Measurements from ENCODE around the gene SMYD5. TPM values are rescaled to one million over a fixed set of nuclear protein-coding genes. Genes with fewer than 3 reads are reported as not detected.
"Not testable (repeated sequence)": the region's sequence is repeated elsewhere in the genome, so short reads cannot be mapped to it uniquely, and the experiment has no call there.

Gene SMYD5
- 35.2 TPM for polyA plus RNA-seq (ENCODE audit: insufficient read length)

- DNase-seq = peak; percentile 82
Measured at GRCh38 chr2:73214120-73215035, at the start of gene SMYD5. Gene SMYD5, plus strand, starts transcription at chr2:73214245. Its CDS starts 22 bp downstream, at chr2:73214267.

- DNase-seq = not testable (repeated sequence)
Measured at GRCh38 chr2:73165978-73166377, 48.1 kb upstream of the SMYD5 start.

DNA sequence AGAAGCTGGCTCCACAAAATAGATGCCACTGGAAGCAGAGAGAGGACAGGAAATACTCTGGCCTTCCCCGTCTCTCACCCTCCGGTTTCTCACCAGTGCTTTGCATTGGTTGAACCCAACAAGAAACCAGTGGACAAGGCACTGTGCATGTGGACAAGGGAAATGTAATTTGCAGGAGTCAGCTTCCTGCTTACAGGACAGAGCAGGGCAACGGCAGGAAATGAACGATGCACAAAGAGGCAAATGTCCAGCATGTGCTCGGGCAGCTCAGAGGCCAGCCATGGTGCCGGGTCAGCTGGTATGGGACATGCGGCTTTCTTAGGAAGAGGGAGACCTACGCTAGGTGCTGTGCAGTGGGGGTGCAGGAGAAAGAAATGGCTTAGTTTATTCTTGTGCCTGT lies 47.2 kb upstream of the SMYD5 start:
- DNase-seq = not testable (repeated sequence)

GRCh38 chr2:73168348-73168747 lies 45.7 kb upstream of the SMYD5 start:
- DNase-seq = not testable (repeated sequence)

GRCh38 chr2:73170341-73170740 lies 43.7 kb upstream of the SMYD5 start:
- DNase-seq = not testable (repeated sequence)

- DNase-seq = no peak
Measured at GRCh38 chr2:73172963-73173362, 41.1 kb upstream of the SMYD5 start.

DNA sequence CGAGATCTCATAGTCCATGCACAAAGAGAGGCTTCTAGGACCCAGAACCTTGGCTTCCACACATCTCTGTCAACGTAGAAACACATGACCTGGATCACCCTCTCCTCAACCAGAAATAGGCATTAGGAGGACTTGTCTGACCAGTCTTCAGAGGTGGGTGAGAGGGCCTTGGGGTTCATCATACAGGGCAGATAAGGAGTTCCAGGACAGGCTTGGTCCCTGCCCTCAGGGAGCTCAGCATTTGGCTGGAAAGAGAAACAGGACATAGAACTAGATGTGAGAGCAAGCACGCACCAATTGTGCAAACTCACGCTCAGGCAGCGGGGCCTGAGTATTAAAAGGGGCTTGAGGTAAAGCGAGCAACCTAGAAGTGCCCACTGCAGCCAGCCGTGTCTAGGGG lies 40.3 kb upstream of the SMYD5 start:
- no peak for DNase-seq

DNA sequence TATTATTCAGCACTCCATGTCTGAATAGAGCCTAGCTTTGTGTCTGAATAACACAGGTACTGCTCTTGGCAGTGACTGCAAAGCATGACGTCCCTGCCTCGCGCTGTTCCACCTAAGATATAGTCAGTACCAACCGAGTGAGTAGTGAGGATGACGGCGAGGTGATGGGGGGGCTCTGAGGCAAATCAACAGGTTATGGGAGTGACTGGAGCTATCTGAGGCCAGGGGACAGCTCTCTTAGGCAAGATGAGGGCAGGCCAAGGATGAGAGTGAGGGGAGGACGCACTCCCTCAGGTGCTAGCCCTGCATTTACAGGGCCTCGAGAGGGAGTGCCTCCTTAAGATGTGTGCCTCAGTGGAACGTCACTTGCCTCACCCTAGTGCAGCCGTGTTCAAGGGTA lies 39.8 kb upstream of the SMYD5 start:
- DNase-seq = no peak

GRCh38 chr2:73174941-73175662 lies 38.9 kb upstream of the SMYD5 start:
- no peak for DNase-seq

DNA sequence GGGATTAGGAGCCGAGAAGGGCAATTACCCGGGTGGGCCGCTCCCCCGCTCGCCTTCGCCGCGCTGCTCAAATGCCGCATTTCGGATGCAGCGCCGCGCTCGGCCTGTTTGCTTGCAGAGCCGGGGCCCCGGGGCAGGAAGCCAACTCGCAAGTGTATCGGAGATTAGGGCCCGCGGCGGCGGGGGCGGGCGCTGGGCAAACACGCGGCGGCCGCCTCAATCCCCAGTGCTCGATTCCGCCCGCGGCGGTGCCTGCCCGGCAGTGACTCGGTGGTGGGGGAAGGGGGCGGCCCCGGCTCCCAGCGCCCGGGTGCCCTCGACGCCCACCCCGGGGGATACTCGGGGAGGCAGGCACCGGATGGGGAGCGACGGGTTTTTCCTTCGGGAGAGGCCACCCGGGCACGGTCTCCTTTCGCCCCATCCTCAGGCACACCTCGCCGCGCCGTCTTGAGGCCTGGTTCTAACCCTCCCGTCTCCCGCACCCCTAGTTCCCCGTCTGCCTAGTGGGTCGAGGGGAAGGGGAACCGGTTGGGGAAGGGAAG lies 38.3 kb upstream of the SMYD5 start:
- peak; percentile 59 for DNase-seq

- peak; percentile 5 for DNase-seq
Measured at GRCh38 chr2:73176205-73176880, 37.7 kb upstream of the SMYD5 start.

DNA sequence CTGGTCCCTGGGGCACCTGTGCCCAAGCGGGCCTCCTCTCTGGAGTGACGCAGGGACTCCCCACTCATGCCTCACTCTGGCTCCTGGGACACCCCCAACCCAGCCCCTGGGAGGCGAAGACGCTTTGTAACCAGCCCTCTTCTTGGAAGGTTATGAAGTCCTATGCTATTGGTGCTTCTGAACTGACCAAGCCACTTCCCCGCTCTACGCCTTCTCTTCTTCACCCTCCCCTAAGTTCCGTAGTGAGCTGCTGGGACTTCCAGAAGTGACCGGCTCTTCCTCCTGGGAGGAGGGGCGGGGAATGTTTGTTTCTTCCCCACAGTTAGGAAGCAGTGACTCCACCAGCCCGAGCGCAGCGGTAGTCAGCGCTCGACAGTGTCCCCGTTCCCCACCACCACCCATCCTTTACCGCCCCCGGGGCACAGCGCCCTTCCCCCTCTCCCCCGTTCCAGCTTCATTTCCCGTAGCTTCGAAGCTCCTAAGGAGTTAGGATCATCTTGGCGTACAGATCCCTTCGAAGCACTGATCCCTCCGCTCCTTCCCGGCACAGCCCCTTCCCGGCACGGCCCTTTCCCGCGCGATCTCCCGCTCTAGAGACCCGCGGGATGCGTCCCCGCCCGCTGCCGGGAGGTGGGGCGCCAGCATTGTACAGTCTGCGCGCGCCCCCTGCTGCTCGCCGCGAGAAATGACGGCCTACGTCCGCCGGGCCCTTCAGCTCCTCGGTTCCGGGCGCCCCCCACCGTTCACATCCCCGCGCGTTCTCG lies 37.0 kb upstream of the SMYD5 start:
- DNase-seq = peak; percentile 91

GRCh38 chr2:73177645-73178255 lies 36.3 kb upstream of the SMYD5 start:
- no peak for DNase-seq

DNA sequence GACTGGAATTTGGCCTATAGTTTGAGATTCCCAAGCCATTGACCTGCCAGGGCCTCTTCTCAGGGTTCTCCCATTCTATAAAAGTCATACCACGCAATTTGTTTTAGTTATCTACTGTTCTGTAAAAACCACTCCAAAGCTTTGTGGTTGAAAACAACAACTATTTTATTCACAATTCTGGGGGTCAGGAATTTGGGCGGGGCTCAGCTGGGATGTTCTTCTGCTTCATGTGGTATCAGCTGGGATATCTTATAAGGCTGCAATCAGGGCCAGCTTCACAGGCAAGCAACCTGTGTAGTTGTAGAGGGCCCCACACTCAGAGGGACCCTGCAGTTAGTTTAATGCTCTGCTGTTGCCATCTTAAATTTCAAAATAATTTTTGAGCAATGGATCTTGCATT lies 28.1 kb upstream of the SMYD5 start:
- DNase-seq = no peak

DNA sequence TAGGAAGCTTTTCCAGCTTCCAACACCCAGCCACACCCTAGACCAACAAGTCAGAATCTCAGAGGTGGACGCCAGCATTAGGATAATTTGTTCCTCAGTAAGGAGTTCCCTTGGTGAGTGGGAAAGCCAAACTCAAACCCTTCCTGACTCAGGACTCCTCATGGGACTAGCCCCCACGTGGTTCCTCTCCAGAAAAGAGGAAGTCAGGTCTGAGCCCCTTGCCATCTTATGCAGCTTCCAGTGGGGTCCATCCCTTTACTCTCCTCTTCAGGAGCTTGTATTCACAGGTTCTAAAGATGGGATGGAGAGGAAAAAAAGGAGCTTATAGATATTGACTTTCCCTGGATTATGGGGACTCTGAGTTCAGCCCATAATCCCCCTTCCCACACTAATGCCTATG lies 26.5 kb upstream of the SMYD5 start:
- no peak for DNase-seq

GRCh38 chr2:73197579-73197978 lies 16.5 kb upstream of the SMYD5 start:
- no peak for DNase-seq

- not testable (repeated sequence) for DNase-seq
Measured at GRCh38 chr2:73200281-73200680, 13.8 kb upstream of the SMYD5 start.

DNA sequence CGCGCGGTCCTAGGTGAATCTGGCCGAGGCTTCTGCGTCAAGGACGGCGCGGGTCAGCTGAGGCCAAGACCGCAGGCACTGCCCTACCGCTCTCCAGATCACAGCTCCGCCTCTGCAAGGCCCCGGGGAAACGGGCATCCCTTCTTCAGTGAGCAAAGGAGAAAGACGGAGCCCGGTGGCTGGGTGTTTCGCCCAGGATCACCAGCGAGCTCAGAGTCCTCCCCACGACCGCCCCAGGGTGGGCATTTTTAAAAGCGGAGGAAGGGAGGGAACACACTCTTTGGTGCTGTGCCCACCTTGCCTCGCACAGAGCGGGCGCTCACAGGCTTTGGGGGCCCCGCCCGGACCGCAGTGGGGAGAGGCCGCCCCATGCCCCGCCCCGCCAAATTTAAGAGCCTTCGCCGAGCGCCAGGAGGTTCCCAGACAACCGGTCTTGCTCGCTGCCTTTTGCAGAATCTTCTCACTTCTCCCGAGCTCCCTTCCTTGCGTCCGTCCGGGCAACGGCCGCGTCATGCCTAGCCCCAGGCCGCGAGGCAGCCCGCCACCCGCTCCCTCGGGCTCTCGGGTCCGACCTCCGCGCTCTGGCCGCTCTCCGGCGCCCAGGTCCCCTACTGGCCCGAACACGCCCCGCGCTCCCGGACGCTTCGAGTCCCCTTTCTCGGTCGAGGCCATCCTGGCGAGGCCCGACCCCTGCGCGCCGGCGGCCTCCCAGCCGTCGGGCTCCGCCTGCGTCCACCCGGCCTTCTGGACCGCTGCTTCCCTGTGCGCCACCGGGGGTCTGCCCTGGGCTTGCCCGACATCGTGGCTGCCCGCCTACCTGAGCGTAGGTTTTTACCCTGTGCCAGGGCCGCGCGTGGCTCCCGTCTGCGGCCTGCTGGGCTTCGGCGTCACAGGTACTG lies 11.6 kb upstream of the SMYD5 start, which contains the start of gene NOTO:
TSS of gene NOTO (plus strand) at position 419 of the 899 bp plus-strand sequence. CDS start at position 512, 93 bp downstream.
- no peak for DNase-seq

DNA sequence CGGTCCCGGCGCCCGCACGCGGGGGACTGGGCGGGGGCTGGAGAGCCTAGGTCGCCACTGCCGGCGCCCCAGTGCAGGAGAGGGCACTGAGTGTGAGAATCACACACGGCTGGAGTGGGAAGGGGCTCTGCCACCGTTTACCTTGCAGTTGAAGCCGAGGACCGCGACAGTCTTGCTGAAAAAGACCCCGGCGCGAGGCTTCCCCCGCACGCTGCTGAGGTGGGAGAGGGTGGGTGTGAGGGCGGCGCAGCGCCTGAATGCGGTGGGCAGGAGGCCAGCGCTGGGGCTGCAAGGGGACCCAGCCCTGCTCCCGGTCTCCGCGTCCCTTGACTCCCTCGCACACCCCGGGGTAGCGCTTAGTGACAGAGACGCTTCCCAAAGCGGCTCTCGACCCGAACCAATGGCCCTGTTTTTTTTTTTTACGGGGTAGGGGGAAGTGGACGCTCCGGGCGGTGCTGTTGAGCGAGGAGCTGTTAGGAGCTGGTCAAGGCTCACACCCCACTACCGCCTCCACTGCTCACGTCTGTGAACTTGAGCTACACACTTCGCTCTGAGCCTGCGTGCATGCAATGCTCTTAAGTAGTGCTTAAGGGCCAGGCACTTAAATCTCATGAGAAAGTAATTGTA lies 10.9 kb upstream of the SMYD5 start:
- DNase-seq = no peak

GRCh38 chr2:73205611-73206010 lies 8.4 kb upstream of the SMYD5 start:
- no peak for DNase-seq
